ENCODE measurements around the gene NKD2.

NKD2 gene

GRCh38 chr5:1027631-1028441 is 19.2 kb downstream of the NKD2 start:
- Histone ChIP-seq H3K27me3 (ENCODE audit: control insufficient read depth, low read length) (no peaks in the 10 kb centered on the region), H3K27ac (ENCODE audit: low read depth, low read length) (no peak overlapping the region), H3K9me2 (replicated peaks; ENCODE audit: control insufficient read depth, low read length) (no peaks in the 10 kb centered on the region), H3F3A (ENCODE audit: control insufficient read depth, insufficient read depth) (no peaks in the 10 kb centered on the region), H3K79me2 (ENCODE audit: control insufficient read depth, low read length) (no peaks in the 10 kb centered on the region), H3K9me3 (ENCODE audit: control insufficient read depth, insufficient read depth, low read length) (no peaks in the 10 kb centered on the region), H3K36me3 (ENCODE audit: control insufficient read depth, low read length) (no peaks in the 10 kb centered on the region), H4K20me1 (ENCODE audit: control insufficient read depth, insufficient read depth, low read depth, low read length) (no peaks in the 10 kb centered on the region), H3K4me1 (ENCODE audit: control insufficient read depth, low read length) (no peaks in the 10 kb centered on the region), H3K4me2 (ENCODE audit: low read length) (no peak overlapping the region), H3K4me3 (ENCODE audit: low read length) (no peak overlapping the region)
- TF ChIP-seq CTCF (IDR thresholded peaks at IDR 0.05; ENCODE audit: low read depth, low read length, poor library complexity, severe bottlenecking) (no peak), EZH2phosphoT487 (IDR thresholded peaks at IDR 0.05; ENCODE audit: borderline replicate concordance, low read length) (no peak)

DNA sequence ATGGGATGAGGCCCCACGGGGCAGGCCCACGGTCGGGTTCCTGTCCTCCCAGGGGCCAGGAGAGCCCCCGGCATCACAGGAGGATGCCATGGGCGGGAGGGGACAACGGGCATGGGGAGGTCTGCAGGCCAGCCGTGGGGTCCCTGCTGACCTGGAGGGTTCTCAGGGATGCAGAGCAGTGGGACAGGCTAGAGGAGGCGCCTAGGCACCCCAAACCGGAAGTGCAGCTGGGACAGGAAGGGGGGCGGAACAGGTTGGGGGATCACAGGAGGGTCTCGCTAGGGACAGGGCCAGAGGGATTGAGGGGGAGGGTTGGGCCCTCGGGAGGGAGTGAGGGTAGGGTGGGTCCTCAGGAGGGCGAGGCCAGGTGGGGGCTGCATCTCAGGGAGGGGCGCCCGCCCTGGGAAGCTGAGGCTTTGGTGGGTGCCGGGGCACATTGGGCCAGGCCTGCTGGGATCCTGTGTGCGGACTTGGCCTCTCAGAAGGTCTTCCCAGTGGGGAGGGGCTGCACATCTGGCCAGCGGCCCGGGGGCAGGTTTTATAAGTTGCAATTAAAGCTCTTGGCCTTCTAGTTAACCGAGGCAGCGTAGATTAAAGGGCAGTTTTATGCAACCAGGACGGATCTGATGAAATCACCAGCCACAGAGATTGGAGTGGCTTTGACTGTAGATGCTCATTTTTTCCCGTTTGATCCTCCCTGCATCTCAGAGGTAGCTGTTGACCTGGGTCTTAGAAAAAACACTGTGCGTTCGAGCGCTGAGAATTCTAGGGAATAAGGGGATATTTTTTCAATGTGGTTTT is 20.1 kb downstream of the NKD2 start:
- H4K20me1 ChIP-seq (ENCODE audit: control insufficient read depth, insufficient read depth, low read depth, low read length): no peaks in the 10 kb centered on the region
- H3K27me3 ChIP-seq (ENCODE audit: control insufficient read depth, low read length): no peaks in the 10 kb centered on the region
- H3K9me3 ChIP-seq (ENCODE audit: control insufficient read depth, insufficient read depth, low read length): no peaks in the 10 kb centered on the region
- H3K79me2 ChIP-seq (ENCODE audit: control insufficient read depth, low read length): no peaks in the 10 kb centered on the region
- no peaks in the 10 kb centered on the region for H3F3A ChIP-seq (ENCODE audit: control insufficient read depth, insufficient read depth)
- TF ChIP-seq CTCF (IDR thresholded peaks at IDR 0.05; ENCODE audit: low read depth, low read length, poor library complexity, severe bottlenecking): no peak
- TF ChIP-seq EZH2phosphoT487 (IDR thresholded peaks at IDR 0.05; ENCODE audit: borderline replicate concordance, low read length): no peak
- no peak overlapping the region for H3K27ac ChIP-seq (ENCODE audit: low read depth, low read length)
- no peaks in the 10 kb centered on the region for H3K9me2 ChIP-seq (replicated peaks; ENCODE audit: control insufficient read depth, low read length)
- H3K4me2 ChIP-seq (ENCODE audit: low read length): no peak overlapping the region
- no peaks in the 10 kb centered on the region for H3K36me3 ChIP-seq (ENCODE audit: control insufficient read depth, low read length)
- H3K4me3 ChIP-seq (ENCODE audit: low read length): no peak overlapping the region
- no peaks in the 10 kb centered on the region for H3K4me1 ChIP-seq (ENCODE audit: control insufficient read depth, low read length)

GRCh38 chr5:1029282-1029944 is 20.8 kb downstream of the NKD2 start:
- Histone ChIP-seq H3K36me3 (ENCODE audit: control insufficient read depth, low read length) (no peaks in the 10 kb centered on the region), H4K20me1 (ENCODE audit: control insufficient read depth, insufficient read depth, low read depth, low read length) (no peaks in the 10 kb centered on the region), H3F3A (ENCODE audit: control insufficient read depth, insufficient read depth) (no peaks in the 10 kb centered on the region), H3K9me2 (replicated peaks; ENCODE audit: control insufficient read depth, low read length) (no peaks in the 10 kb centered on the region), H3K27ac (ENCODE audit: low read depth, low read length) (no peak overlapping the region), H3K9me3 (ENCODE audit: control insufficient read depth, insufficient read depth, low read length) (no peaks in the 10 kb centered on the region), H3K4me1 (ENCODE audit: control insufficient read depth, low read length) (no peaks in the 10 kb centered on the region), H3K27me3 (ENCODE audit: control insufficient read depth, low read length) (no peaks in the 10 kb centered on the region), H3K4me2 (ENCODE audit: low read length) (no peak overlapping the region), H3K4me3 (ENCODE audit: low read length) (no peak overlapping the region), H3K79me2 (ENCODE audit: control insufficient read depth, low read length) (no peaks in the 10 kb centered on the region)
- TF ChIP-seq CTCF (IDR thresholded peaks at IDR 0.05; ENCODE audit: low read depth, low read length, poor library complexity, severe bottlenecking): no peak
- TF ChIP-seq EZH2phosphoT487 (IDR thresholded peaks at IDR 0.05; ENCODE audit: borderline replicate concordance, low read length): no peak

All from DOHH2 (cell line).